Kasumi-1 (cell line): Measurements from ENCODE around the gene SPOP.
A peak's percentile ranks its signal among the peaks of the same experiment; 100 is the strongest.
"Not testable (repeated sequence)": the region's sequence is repeated elsewhere in the genome, so short reads cannot be mapped to it uniquely, and the experiment has no call there.

Source experiments
- DNase-seq, 2 experiments: peaks; one replicate each; lab custom pipeline; 2025; lab: John Stamatoyannopoulos, UW

SPOP gene

GRCh38 chr17:49695698-49696232 lies 17.9 kb upstream of the SPOP start:
- DNase-seq: no peak

DNA sequence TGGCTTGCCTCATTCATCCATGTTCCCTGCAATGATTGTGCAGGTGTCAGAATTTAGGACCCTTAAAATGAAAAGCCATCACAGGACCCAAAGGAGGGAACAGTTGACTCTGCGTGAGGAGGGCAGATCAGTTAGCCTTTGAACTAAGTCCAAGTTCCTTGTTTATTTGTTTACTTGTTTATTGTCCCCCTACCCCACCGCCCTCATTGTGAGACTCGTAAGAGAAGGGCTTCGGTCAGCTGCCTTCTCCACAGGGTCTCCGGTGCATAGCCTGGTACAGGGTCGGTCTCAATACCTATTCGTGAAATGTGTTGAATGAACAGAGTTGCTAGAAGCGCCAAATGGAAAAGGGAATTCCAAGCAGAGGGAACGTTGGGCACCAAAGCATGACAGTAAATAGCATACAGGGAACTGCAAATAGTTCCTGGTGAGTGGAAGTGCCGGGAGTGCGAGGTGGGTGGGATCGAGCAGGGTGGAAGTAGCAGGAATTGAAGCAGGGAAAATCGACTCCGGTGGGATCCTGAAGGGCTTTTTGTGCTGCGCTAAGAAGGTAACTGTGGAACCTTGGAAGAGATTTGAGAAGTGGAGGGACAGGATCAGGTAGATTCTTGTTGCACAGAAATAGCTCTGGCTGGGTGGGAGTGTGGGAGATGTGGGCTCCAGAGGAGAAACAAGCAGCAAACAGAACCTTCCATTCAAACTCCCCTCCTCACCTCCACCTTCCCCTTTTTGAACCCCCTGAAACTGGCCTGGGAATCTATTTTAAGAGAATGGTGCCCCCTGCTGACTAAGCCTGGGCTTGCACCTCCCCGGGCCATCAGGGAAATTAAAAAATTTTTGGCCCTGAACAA lies 17.2 kb upstream of the SPOP start:
- peak; percentile 76 to 82 for DNase-seq

GRCh38 chr17:49692751-49693150 lies 14.9 kb upstream of the SPOP start:
- DNase-seq: no peak

GRCh38 chr17:49691677-49692191 lies 13.8 kb upstream of the SPOP start:
- DNase-seq: no peak

DNA sequence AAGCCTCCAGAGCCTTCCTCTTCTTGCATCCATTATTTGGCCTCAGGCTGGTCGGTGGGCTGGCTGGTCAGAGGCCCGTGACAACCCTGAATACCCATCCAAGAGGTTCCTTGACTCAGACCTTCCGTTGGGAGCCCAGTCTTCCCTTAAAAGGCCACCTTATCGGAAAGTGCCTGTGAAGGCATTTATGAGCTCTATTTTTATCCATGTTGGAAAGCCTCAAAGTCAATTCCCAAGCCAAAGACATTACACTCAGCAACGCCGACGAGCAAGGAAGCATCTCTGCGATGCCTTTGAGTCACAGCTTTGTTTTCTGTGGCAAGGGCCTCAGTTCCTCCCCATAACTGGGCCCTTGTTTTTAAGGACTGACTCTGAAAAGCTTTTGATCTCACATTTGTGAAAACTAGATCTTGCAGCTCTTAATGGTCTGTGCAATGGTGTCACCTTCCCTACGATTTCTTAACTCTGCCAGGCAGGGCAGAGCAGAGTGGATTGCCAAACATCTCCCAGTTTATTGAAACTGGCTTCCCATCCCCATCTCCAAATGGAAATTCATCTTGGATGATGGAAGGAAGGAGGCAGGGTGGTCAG lies 13.3 kb upstream of the SPOP start:
- DNase-seq: no peak

DNA sequence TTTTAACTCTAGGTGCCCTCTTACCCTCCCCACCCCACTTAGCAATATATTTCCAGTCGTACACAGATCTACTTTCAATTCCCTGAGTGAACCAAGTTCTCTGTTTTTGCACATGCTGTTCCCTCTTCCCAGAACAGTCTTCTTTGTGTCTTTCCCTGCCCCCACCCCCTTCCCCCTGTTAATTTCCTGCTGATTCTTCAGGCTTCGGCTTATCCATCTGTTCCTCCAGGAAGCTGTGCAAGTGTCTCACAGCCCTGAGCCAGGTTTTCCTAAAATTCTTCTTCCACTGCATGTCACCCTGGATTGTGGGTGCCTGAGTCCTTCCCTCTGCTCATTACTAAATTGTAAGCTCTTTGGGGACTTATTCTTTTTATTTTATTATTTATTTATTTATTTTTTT lies 12.4 kb upstream of the SPOP start:
- no peak for DNase-seq

- no peak for DNase-seq
Measured at GRCh38 chr17:49688848-49689247, 11.0 kb upstream of the SPOP start.

DNA sequence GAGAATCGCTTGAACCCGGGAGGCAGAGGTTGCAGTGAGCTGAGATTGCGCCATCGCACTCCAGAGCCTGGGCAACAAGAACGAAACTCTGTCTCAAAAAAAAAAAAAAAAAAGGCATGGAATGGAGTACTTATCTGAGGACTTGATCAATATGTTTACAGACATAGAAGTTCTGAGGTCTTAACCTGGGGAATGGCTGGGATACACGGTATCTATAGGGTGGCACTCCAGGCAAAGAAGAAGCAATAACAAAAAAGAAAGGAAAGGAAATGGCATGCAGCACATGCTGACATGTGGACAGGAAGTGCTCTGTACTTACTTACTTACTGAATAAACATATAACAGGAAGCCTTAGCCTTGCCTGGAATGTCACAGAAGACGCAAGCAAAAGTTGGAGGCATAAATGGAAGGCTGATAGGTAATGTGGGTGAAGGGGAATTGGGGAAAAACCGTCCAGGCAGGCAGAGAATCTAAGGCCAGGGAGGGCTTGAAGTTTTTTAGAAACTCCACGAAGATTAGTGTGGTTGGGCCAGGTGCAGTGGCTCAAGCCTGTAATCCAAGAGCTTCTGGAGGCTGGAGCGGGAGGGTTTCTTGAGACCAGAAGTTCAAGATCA lies 10.1 kb upstream of the SPOP start:
- DNase-seq: peak; percentile 47 to 61

DNA sequence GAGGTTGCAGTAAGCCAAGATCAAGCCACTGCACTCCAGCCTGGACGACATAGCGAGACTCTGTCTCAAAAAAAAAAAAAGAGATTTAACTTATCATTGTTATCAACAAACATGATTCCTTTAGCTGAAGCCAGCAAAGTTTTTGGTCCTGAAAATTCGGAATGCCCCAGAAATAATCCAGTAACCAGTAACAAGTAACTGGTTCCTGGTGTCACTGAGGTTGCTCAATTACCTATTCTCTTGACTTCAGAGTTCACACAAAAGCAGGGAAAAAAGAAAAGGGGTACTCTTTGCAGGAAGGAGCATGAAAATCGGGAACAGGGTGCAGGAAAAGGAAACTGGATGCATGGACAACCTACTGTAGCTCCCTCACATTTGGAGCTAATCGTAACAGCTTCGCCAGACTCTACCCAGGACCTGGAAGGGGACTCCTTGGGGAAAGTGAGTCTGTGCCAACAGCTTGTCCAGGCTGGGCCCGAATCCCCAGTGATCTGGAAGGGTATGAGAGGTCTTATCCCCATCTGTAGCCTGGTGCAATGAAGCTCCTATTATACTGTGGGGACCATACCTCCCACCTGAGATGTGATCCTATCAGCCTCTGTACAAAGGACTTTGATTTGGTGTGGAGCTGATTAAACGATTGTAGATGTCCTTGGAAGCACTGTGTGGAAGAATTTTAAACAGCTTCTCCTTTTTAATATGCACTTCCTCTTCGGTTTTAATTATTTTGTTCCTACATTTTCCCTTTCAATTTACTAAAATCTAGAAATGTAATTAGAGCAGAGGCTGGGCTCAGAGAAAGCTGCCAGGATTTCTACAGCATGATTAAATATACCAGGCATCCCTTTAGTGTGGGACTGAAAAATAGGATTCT lies 3.4 kb upstream of the SPOP start:
- peak in 1 of 2 experiments; percentile 40 for DNase-seq

DNA sequence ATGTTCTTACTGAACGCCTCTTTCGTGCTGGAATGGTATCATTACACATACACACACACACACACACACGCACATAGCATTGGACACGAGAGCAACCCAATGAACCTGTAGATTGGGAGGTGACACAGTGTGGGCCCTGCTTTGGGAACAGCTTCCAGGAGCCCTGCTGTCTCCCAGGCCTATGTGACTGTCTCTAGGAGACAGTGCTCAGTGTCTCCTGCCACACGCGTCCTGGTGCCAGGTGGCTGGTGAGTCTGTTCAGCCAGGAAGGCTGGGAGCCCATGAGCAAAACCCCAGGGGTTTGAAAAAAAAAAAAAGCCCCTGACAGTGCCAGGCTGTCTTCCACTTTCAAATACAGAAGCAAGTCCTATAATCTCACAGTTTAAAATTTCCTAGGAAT lies 2.4 kb upstream of the SPOP start:
- no peak for DNase-seq

GRCh38 chr17:49677134-49677932 lies 564 bp downstream of the SPOP start:
- peak; percentile 89 for DNase-seq

DNA sequence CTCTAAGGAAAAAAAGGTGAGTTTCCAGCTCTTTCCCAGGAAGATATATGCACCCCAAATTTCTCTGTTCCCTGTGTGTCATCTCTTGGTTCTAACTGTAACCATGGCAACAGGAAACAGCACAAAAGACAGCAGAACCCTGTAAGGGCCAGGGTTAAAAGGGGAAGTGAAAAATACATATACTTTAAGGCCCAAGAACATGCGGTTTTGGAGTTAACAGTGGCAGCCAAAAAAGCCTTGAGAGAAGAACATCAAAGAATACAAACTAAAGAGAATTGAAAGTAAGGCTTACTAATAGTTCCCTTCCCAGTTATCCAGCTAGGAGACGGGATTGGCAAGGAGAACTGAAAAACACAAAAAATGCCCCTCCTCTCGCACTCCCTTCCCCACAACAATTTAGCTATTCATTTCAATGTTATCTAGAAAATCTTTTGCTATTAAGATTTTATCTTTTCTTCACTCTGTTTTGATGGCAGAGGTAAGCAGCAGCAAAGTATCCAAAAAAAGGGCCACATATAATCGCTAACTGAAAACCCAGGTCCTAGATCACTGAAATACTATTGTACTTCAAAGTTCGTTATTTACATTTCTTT lies 1.5 kb downstream of the SPOP start:
- peak; percentile 98 to 99 for DNase-seq

DNA sequence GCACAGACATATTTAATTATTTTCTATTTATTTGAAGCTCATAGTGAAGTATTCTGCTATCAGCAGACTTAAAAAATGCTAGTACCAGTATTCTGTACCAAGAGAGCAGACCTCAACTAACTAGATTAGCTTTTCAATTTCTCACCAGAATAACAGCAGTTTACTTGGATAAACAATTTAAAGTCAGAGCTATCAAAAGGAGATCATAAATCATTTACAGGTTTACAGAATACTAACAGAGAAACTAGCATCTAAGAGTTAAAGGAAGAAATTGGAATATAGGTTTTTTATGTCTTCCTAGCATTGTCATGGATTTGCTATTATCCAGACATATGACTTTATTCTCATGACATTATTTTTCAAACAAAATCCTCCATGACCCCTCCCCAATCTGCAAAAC lies 3.4 kb downstream of the SPOP start:
- no peak for DNase-seq

GRCh38 chr17:49673679-49674078 lies 4.2 kb downstream of the SPOP start:
- not testable (repeated sequence) for DNase-seq

DNA sequence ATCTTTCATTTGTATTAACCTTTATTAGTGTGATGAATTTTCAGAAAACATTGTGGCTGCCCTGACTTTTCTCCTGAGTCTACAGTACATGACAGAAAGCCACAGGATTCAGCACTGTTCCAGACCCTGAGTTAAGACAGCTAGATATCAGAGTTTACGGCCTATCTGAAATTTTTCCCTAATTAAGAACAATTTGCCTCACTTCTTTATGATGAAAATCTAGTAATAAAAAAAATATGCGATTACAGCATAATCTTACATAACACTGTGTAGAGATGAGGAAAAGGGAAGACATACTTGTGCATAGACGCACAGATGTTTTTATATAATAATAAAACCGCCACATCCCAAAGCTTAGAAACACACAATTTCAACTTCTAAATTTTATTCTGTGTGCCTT lies 7.3 kb downstream of the SPOP start:
- no peak for DNase-seq

DNA sequence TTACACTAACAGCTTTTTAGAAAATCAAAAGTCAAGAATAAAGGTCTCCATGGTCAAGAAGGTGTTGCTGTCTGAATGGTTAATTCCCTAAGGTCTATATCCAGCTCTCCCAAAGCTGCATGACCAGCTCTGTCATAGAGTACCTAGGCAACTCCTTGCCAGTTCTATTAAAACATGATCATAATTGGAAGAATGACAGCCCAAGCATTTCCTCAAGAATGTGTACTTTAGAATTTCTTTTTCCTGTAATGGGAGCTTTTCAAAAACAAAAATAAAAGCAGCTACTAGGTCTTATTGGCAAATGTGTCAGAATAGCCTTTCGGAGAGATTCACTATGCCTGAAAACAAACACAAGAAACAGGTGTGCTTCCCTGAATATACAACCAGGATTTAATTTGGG lies 7.9 kb downstream of the SPOP start:
- DNase-seq: no peak

- DNase-seq: no peak
Measured at GRCh38 chr17:49667854-49668253, 10.0 kb downstream of the SPOP start.

DNA sequence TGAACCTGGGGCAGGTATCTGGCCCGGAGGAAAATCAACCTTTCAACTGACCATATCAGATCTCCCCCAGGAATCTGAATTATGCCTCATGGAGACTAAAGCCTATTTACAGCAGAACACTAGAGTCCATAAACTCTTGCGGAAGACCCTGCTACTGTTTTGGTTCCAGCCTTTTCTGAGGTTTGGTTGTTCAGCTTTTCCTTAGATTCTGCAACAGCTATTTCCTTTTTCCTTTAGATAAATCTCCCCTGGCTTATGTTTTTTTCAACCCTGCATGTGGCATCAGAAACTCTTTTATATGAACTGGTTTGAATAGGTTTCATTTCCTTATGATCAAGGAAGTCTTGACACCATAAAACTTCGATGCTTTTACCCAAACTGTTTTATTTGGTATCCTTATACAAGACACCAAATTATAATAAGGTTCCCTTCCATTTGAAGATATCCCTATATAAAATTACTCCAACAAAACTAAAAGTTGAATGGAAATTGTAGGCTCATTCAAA lies 13.1 kb downstream of the SPOP start:
- no peak for DNase-seq

DNA sequence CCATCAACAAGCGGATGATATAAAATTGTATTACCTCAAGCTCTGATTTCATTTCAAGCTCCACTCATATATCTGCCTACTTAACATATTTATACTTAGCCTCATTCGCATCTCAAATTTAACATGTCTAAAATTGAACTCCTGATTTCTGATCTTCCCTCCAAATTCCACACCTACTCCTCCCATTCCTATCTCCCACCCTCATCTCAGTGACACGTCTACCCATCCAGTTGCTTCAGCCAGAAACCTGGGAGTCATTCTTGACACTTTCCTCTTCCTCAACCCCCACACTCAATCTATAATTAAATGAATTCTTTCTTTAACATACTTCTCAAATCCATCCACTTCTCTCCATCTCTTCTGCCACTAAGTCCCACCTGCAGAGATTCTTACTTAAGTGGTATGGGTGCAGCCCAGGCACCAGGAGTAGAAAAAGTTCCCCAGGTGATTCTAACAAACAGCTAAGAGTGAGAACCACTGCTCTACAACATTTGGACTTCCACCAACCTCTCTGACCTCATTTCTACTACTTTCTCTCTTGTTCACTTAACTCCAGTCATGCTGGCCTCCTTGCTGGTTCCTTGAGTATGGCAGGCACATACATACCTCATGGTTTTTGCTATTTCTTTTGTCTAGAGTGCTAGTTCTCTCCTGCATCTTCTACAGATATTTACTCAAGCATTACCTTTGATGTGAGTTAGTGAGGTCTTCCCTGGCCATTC lies 18.1 kb downstream of the SPOP start:
- DNase-seq: no peak

GRCh38 chr17:49656247-49656646 lies 21.6 kb downstream of the SPOP start:
- DNase-seq: no peak
